Lung (tissue), 12 donors: ENCODE results near the gene LCN12. TPM values are rescaled to one million over a fixed set of nuclear protein-coding genes. Genes with fewer than 3 reads are reported as not detected.
A peak's percentile ranks its signal among the peaks of the same experiment; 100 is the strongest.

Experiments used
- ATAC-seq: fragments of 200-7000 bp; cut with Tn5 transposase; one replicate; pipeline ENCODE4 v1.9.1; 2020; ENCODE audit warnings: moderate number of reproducible peaks; ENCODE audit not compliant: insufficient read depth, low FRiP score
- DNase-seq, 3 donors: peaks; one replicate each; pipeline ENCODE4 v3.0.0-alpha.2; 2013 to 2017
- H3K27ac ChIP-seq, 2 donors: one replicate each; pipeline ENCODE4 v1.5.1; 2013; ENCODE audit warnings: mild to moderate bottlenecking in 2 of 2, moderate library complexity in 2 of 2, control low read depth in 1 of 2, inconsistent platforms in 1 of 2, low read depth in 1 of 2, low read length in 1 of 2
- H3K27me3 ChIP-seq, 3 donors: one replicate each; pipeline ENCODE4 v1.5.1; 2013; ENCODE audit warnings: low read length in 2 of 3; ENCODE audit not compliant: control insufficient read depth in 3 of 3, insufficient read depth in 3 of 3
- H3K36me3 ChIP-seq, 4 donors: one replicate each; pipeline ENCODE4 v1.5.1; 2013; ENCODE audit warnings: low read length in 4 of 4, mild to moderate bottlenecking in 1 of 4, moderate library complexity in 1 of 4; ENCODE audit not compliant: control insufficient read depth in 4 of 4, insufficient read depth in 4 of 4
- H3K4me1 ChIP-seq, 5 donors: one replicate each; pipeline ENCODE4 v1.5.1; 2013; ENCODE audit warnings: low read length in 5 of 5, mild to moderate bottlenecking in 2 of 5, moderate library complexity in 1 of 5; ENCODE audit not compliant: control insufficient read depth in 5 of 5, insufficient read depth in 5 of 5
- H3K4me3 ChIP-seq: one replicate; pipeline ENCODE4 v1.5.1; 2013; ENCODE audit warnings: mild to moderate bottlenecking, control low read depth, moderate library complexity
- H3K9ac ChIP-seq, 2 donors: one replicate each; pipeline ENCODE4 v1.5.1; 2013; ENCODE audit warnings: low read length in 2 of 2, control low read depth in 1 of 2; ENCODE audit not compliant: insufficient read depth in 1 of 2
- H3K9me3 ChIP-seq, 4 donors: one replicate each; pipeline ENCODE4 v1.5.1; 2013; ENCODE audit warnings: low read length in 3 of 4, mild to moderate bottlenecking in 1 of 4, moderate library complexity in 1 of 4; ENCODE audit not compliant: control insufficient read depth in 4 of 4, insufficient read depth in 3 of 4
- CTCF ChIP-seq: IDR thresholded peaks from 2 replicates; pipeline ENCODE4 v1.5.1; 2012; ENCODE audit warnings: mild to moderate bottlenecking; ENCODE audit errors: control extremely low read depth, extremely low read depth
- WGBS, 2 donors: extraction: QIAGEN DNeasy Blood & Tissue Kit; methylation state at CpG; one replicate each; pipeline ENCODE4 v1.1.7; 2013; 5-methylcytosine and 5-hydroxymethylcytosine counted together
- polyA plus RNA-seq, 2 donors: library from polyadenylated mRNA; stranded (reverse); fragments of 200-250 nt; gene quantifications; one replicate each; pipeline ENCODE4 v1.2.1, GENCODE V29; 2013
- total RNA-seq, 2 donors: library from RNA; depleted of rRNA in 1 of 2; stranded (reverse); fragments of >200 nt in 1 of 2; gene quantifications; one replicate each; pipeline ENCODE4 v1.2.1, GENCODE V29; 2014 to 2021
- donor health status: control.
- donor health status: control.
- donor health status: Bipolar disorder and iron deficiency.
- donor health status: healthy.
- donor health status: DM: yes; HTN: yes; CAD: no.

LCN12 gene
- total and polyA plus RNA-seq, 4 donors = 0.35 to 6.3 (median 3.2) TPM

GRCh38 chr9:136944519-136945332, 7.3 kb upstream of the LCN12 start, which contains the start of the genes C8G and FBXW5:
C8G (plus strand) TSS chr9:136945243; CDS start chr9:136945321, 78 bp downstream.
FBXW5 (minus strand) TSS chr9:136944738; CDS start chr9:136944083, 655 bp downstream.
- WGBS, 2 donors = 4 to 8% methylated on average over 32 to 74 of the region's 74 CpGs
- Histone ChIP-seq H3K27me3 (no peaks in the 10 kb centered on the region), H3K9ac (peak within 1 kb of the TSS; percentile 9 to 55), H3K27ac (peak within 1 kb of the TSS; percentile 84 to 97), H3K4me3 (peak within 1 kb of the TSS; percentile 86), H3K4me1 (peaks cover 0 to 22% (median 10%) of the 10 kb centered on the region in 5 donors), H3K36me3 (peaks cover 2 to 37% (median 17%) of the 10 kb centered on the region in 4 donors), H3K9me3 (peaks cover 0 to 2% (median 0%) of the 10 kb centered on the region in 4 donors)
- peak; percentile 89 for TF ChIP-seq CTCF
- DNase-seq (peak; percentile 96 to 97 (median 97)), ATAC-seq (peak; percentile 92)

- Histone ChIP-seq H3K9ac (no peak overlapping the region), H3K9me3 (peaks cover 0 to 2% (median 0%) of the 10 kb centered on the region in 4 donors), H3K4me1 (peaks cover 0 to 26% (median 14%) of the 10 kb centered on the region in 5 donors), H3K36me3 (peaks cover 0 to 28% (median 14%) of the 10 kb centered on the region in 4 donors), H3K27ac (no peak overlapping the region), H3K27me3 (no peaks in the 10 kb centered on the region), H3K4me3 (no peak overlapping the region)
- ATAC-seq (no peak), DNase-seq (no peak)
- no peak for TF ChIP-seq CTCF
- WGBS, 2 donors = 84 to 90% methylated on average over 30 of the region's 30 CpGs
Observed at GRCh38 chr9:136945333-136946227, 6.5 kb upstream of the LCN12 start.

- Histone ChIP-seq H3K4me1 (peaks cover 0 to 26% (median 14%) of the 10 kb centered on the region in 5 donors), H3K9me3 (peaks cover 0 to 2% (median 0%) of the 10 kb centered on the region in 4 donors), H3K9ac (no peak overlapping the region), H3K27me3 (no peaks in the 10 kb centered on the region), H3K36me3 (peaks cover 0 to 20% (median 10%) of the 10 kb centered on the region in 4 donors), H3K27ac (no peak overlapping the region), H3K4me3 (no peak overlapping the region)
- WGBS, 2 donors = 80 to 87% methylated on average over 27 of the region's 27 CpGs
- ATAC-seq = no peak
- no peak for DNase-seq
- TF ChIP-seq CTCF = no peak
Observed at GRCh38 chr9:136946228-136947027, 5.6 kb upstream of the LCN12 start.
